DMS79 (cell line): ENCODE results near the gene PCCB.
"Not testable (repeated sequence)": the region's sequence is repeated elsewhere in the genome, so short reads cannot be mapped to it uniquely, and the experiment has no call there.

Source experiments
- DNase-seq: peaks from one replicate; lab custom pipeline; 2025; lab: John Stamatoyannopoulos, UW

The PCCB gene

GRCh38 chr3:136262559-136262958, 12.4 kb downstream of the PCCB start:
- no peak for DNase-seq

GRCh38 chr3:136263251-136263650, 13.1 kb downstream of the PCCB start:
- DNase-seq: no peak

GRCh38 chr3:136266468-136267125, 16.5 kb downstream of the PCCB start:
- not testable (repeated sequence) for DNase-seq

GRCh38 chr3:136267235-136267634, 17.1 kb downstream of the PCCB start:
- no peak for DNase-seq

GRCh38 chr3:136270179-136270578, 20.0 kb downstream of the PCCB start:
- no peak for DNase-seq

- not testable (repeated sequence) for DNase-seq
Measured at GRCh38 chr3:136271626-136272025, 21.5 kb downstream of the PCCB start.

- DNase-seq: no peak
Measured at GRCh38 chr3:136276049-136276755, 26.1 kb downstream of the PCCB start.

GRCh38 chr3:136277115-136277514, 27.0 kb downstream of the PCCB start:
- no peak for DNase-seq

- DNase-seq: peak; percentile 36
Measured at GRCh38 chr3:136277634-136278033, 27.5 kb downstream of the PCCB start.

GRCh38 chr3:136279092-136279491, 29.0 kb downstream of the PCCB start:
- DNase-seq: no peak

- no peak for DNase-seq
Measured at GRCh38 chr3:136280961-136281360, 30.8 kb downstream of the PCCB start.

- no peak for DNase-seq
Measured at GRCh38 chr3:136281966-136282520, 31.9 kb downstream of the PCCB start.

GRCh38 chr3:136283627-136284026, 33.5 kb downstream of the PCCB start:
- no peak for DNase-seq

GRCh38 chr3:136291302-136291701, 41.2 kb downstream of the PCCB start:
- DNase-seq: no peak

GRCh38 chr3:136292500-136292899, 42.4 kb downstream of the PCCB start:
- no peak for DNase-seq

GRCh38 chr3:136293279-136293678, 43.1 kb downstream of the PCCB start:
- DNase-seq: no peak

- no peak for DNase-seq
Measured at GRCh38 chr3:136294176-136294575, 44.0 kb downstream of the PCCB start.

GRCh38 chr3:136296960-136297359, 46.8 kb downstream of the PCCB start:
- no peak for DNase-seq

- no peak for DNase-seq
Measured at GRCh38 chr3:136297826-136298225, 47.7 kb downstream of the PCCB start.

- DNase-seq: no peak
Measured at GRCh38 chr3:136300444-136300843, 50.3 kb downstream of the PCCB start.

GRCh38 chr3:136305879-136306278, 55.7 kb downstream of the PCCB start:
- no peak for DNase-seq

GRCh38 chr3:136311261-136311660, 61.1 kb downstream of the PCCB start:
- DNase-seq: no peak

- no peak for DNase-seq
Measured at GRCh38 chr3:136311968-136312367, 61.8 kb downstream of the PCCB start.
